Measurements from ENCODE around the gene PDRG1. TPM values are rescaled to one million over a fixed set of nuclear protein-coding genes. Genes with fewer than 3 reads are reported as not detected.

The PDRG1 gene
- total RNA-seq, 2 donors from 2014 or later: 20.4 to 24.4 TPM

DNA sequence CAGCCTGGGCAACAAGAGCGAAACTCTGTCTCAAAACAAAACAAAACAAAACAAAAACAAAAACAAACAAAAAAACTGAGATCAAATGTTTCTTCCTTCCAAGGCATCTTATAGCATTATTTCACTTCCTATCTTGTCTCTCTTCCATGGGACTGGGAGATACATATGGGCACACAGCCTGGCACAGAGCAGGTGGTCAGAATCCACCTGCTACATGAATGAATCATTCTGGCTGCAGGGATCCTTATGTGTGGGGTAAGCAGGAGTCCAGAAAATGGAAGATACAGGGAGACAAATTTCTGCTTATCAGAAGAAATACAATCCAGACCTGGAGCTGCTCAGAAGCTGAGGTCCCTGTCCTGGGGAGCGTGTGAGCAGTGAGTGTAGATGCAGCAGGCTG is 40.2 kb upstream of the PDRG1 start:
- Mint-ChIP-seq H3K9me3 (no peaks in the 10 kb centered on the region), H3K27me3 (ENCODE audit: insufficient read depth) (peaks cover 59% of the 10 kb centered on the region), H3K4me1 (no peaks in the 10 kb centered on the region), H3K4me3 (no peak overlapping the region), H3K27ac (no peak overlapping the region), H3K36me3 (ENCODE audit: low read depth) (no peaks in the 10 kb centered on the region)
- Histone ChIP-seq H3K9ac (ENCODE audit: extremely low read depth, low read length, poor library complexity, severe bottlenecking) (no peak overlapping the region), H3K27ac (ENCODE audit: low read depth, low read length) (no peak overlapping the region), H3K36me3 (ENCODE audit: control insufficient read depth, insufficient read depth, low read length) (no peaks in the 10 kb centered on the region), H3K4me3 (ENCODE audit: low read length) (no peak overlapping the region), H3K9me3 (ENCODE audit: control insufficient read depth, low read length) (no peaks in the 10 kb centered on the region), H3K27me3 (ENCODE audit: control insufficient read depth, insufficient read depth, low read length, poor library complexity, severe bottlenecking) (peaks cover 41% of the 10 kb centered on the region), H3K4me1 (ENCODE audit: control insufficient read depth, insufficient read depth, low read length) (peaks cover 2% of the 10 kb centered on the region)
- DNase-seq: no peak
- TF ChIP-seq, protein P1, sequence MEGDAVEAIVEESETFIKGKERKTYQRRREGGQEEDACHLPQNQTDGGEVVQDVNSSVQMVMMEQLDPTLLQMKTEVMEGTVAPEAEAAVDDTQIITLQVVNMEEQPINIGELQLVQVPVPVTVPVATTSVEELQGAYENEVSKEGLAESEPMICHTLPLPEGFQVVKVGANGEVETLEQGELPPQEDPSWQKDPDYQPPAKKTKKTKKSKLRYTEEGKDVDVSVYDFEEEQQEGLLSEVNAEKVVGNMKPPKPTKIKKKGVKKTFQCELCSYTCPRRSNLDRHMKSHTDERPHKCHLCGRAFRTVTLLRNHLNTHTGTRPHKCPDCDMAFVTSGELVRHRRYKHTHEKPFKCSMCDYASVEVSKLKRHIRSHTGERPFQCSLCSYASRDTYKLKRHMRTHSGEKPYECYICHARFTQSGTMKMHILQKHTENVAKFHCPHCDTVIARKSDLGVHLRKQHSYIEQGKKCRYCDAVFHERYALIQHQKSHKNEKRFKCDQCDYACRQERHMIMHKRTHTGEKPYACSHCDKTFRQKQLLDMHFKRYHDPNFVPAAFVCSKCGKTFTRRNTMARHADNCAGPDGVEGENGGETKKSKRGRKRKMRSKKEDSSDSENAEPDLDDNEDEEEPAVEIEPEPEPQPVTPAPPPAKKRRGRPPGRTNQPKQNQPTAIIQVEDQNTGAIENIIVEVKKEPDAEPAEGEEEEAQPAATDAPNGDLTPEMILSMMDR (conservative IDR thresholded peaks at IDR 0.05): no peak
- WGBS, 2 experiments (ENCODE audit: insufficient coverage in 1 of 2, insufficient read length in 1 of 2): 74 to 90% methylated on average over 2 of the region's 2 CpGs

DNA sequence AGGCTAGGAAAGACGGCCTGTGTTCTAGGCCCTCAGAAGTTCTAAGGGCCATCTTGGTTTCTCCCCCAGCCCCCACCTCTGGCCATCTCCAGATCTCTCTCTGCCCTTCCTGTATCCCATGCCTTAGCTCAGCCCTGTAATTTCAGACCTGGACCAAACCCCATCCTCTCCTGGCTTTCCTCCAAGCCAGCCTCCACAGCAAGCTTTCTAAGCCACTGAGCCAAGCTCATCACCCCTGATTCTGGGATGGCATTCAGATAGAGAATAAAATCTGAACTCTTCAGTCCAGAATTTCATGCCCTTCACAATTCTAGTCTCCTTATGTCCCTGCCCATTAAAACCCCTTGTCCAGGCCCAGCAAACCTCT is 39.5 kb upstream of the PDRG1 start:
- no peaks in the 10 kb centered on the region for H3K36me3 Mint-ChIP-seq (ENCODE audit: low read depth)
- peaks cover 53% of the 10 kb centered on the region for H3K27me3 Mint-ChIP-seq (ENCODE audit: insufficient read depth)
- Histone ChIP-seq H3K36me3 (ENCODE audit: control insufficient read depth, insufficient read depth, low read length) (no peaks in the 10 kb centered on the region), H3K4me1 (ENCODE audit: control insufficient read depth, insufficient read depth, low read length) (peaks cover 2% of the 10 kb centered on the region), H3K4me3 (ENCODE audit: low read length) (no peak overlapping the region), H3K27ac (ENCODE audit: low read depth, low read length) (no peak overlapping the region), H3K9me3 (ENCODE audit: control insufficient read depth, low read length) (no peaks in the 10 kb centered on the region), H3K27me3 (ENCODE audit: control insufficient read depth, insufficient read depth, low read length, poor library complexity, severe bottlenecking) (peaks cover 41% of the 10 kb centered on the region), H3K9ac (ENCODE audit: extremely low read depth, low read length, poor library complexity, severe bottlenecking) (no peak overlapping the region)
- H3K27ac Mint-ChIP-seq: no peak overlapping the region
- H3K9me3 Mint-ChIP-seq: no peaks in the 10 kb centered on the region
- H3K4me1 Mint-ChIP-seq: no peaks in the 10 kb centered on the region
- DNase-seq: no peak
- H3K4me3 Mint-ChIP-seq: no peak overlapping the region
- WGBS, 2 experiments (ENCODE audit: insufficient coverage in 1 of 2, insufficient read length in 1 of 2): 50 to 80% methylated on average over 1 of the region's 1 CpG
- TF ChIP-seq, protein P1 (conservative IDR thresholded peaks at IDR 0.05): no peak

DNA sequence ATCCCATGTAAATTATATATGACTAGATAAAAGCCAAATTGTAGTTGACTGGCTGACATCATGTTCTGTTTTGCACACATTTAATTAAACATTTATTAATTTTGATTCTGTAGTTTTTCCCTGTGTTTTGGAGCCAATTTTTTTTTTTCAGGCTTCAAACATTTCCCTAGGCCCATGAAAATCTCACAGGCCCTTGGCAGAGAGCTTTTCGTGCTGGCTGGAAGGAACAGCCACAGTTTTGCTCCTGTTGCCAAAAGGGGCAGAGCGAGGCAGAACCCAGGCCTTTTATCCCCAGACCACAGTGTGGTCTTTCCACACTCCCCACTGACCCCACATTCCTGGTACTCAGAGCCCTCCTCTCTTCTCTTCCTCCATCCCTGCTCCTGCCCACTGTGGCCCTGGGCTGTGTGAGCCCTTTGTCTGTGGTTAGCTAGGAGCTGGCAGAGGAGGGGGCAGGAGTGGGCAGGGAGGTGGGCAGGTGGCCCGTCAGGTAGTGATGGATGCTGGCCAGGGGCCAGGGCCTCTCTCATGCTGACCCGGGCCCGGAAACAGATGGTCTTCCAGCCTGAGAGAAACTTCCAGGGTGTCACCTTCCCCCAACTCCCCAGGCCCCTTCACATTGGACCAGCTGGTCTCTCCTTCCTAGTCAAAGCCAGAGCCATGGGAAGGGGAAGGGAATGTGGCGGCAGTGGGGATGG is 38.9 kb upstream of the PDRG1 start:
- no peaks in the 10 kb centered on the region for H3K9me3 ChIP-seq (ENCODE audit: control insufficient read depth, low read length)
- 88 to 91% methylated on average over 3 of the region's 6 CpGs for WGBS, 2 experiments (ENCODE audit: insufficient coverage in 1 of 2, insufficient read length in 1 of 2)
- peaks cover 2% of the 10 kb centered on the region for H3K4me1 ChIP-seq (ENCODE audit: control insufficient read depth, insufficient read depth, low read length)
- no peak overlapping the region for H3K27ac ChIP-seq (ENCODE audit: low read depth, low read length)
- no peaks in the 10 kb centered on the region for H3K9me3 Mint-ChIP-seq
- H3K4me3 Mint-ChIP-seq: no peak overlapping the region
- peaks cover 38% of the 10 kb centered on the region for H3K27me3 ChIP-seq (ENCODE audit: control insufficient read depth, insufficient read depth, low read length, poor library complexity, severe bottlenecking)
- no peaks in the 10 kb centered on the region for H3K36me3 ChIP-seq (ENCODE audit: control insufficient read depth, insufficient read depth, low read length)
- peaks cover 48% of the 10 kb centered on the region for H3K27me3 Mint-ChIP-seq (ENCODE audit: insufficient read depth)
- no peak for DNase-seq
- H3K27ac Mint-ChIP-seq: no peak overlapping the region
- H3K36me3 Mint-ChIP-seq (ENCODE audit: low read depth): no peaks in the 10 kb centered on the region
- TF ChIP-seq, protein P1 (conservative IDR thresholded peaks at IDR 0.05): no peak
- H3K4me1 Mint-ChIP-seq: no peaks in the 10 kb centered on the region
- no peak overlapping the region for H3K9ac ChIP-seq (ENCODE audit: extremely low read depth, low read length, poor library complexity, severe bottlenecking)
- H3K4me3 ChIP-seq (ENCODE audit: low read length): no peak overlapping the region
